HFF-Myc (cell line): ENCODE results near the gene SLC19A3.

Experiments
- DNase-seq: peaks from one replicate; pipeline ENCODE4 v3.0.0-alpha.2; 2011; ENCODE audit warnings: low read depth; ENCODE audit errors: extremely low read depth
- H3K4me3 ChIP-seq: replicated peaks from 2 replicates; pipeline ENCODE4 v1.5.1; 2011; ENCODE audit warnings: low read depth, mild to moderate bottlenecking, control low read depth, low read length
- CTCF ChIP-seq: IDR thresholded peaks from 2 replicates; pipeline ENCODE4 v1.5.1; 2012; ENCODE audit warnings: mild to moderate bottlenecking, low read depth, low read length, control low read depth; ENCODE audit errors: missing control alignments

SLC19A3 gene

GRCh38 chr2:227657199-227657845, 60.5 kb downstream of the SLC19A3 start:
- no peak for DNase-seq
- no peak for TF ChIP-seq CTCF
- no peak overlapping the region for H3K4me3 ChIP-seq

- DNase-seq: peak; percentile 48
- H3K4me3 ChIP-seq: no peak overlapping the region
- no peak for TF ChIP-seq CTCF
These were observed 62.4 kb downstream of the SLC19A3 start for GRCh38 chr2:227655454-227655853.

- no peak for TF ChIP-seq CTCF
- DNase-seq: no peak
These were observed 63.4 kb downstream of the SLC19A3 start for GRCh38 chr2:227654426-227654825.

GRCh38 chr2:227653419-227653818, 64.4 kb downstream of the SLC19A3 start:
- no peak for DNase-seq
- no peak for TF ChIP-seq CTCF
- no peak overlapping the region for H3K4me3 ChIP-seq

More at GRCh38 chr2:227654426-227654825, 63.4 kb downstream of the SLC19A3 start:
- H3K4me3 ChIP-seq: no peak overlapping the region

- no peak for TF ChIP-seq CTCF
- no peak overlapping the region for H3K4me3 ChIP-seq
- DNase-seq: no peak
These were observed 73.8 kb downstream of the SLC19A3 start for GRCh38 chr2:227643990-227644551.

GRCh38 chr2:227642656-227643055, 75.2 kb downstream of the SLC19A3 start:
- TF ChIP-seq CTCF: no peak
- no peak for DNase-seq
- H3K4me3 ChIP-seq: no peak overlapping the region
